OCI-LY3 (cell line): Measurements from ENCODE around the gene CYFIP2.

ENCODE experiments used
- H2AFZ ChIP-seq: fragments of 200-600, 300-600 bp; shearing (Covaris generic); 2 replicates; pipeline ENCODE4 v1.6.0; 2014; ENCODE audit warnings: antibody characterized with exemption, low read depth, low read length
- H3K27ac ChIP-seq: fragments of 200-600, 300-600 bp; sonication (generic); 2 replicates; pipeline ENCODE4 v1.5.1; 2014; ENCODE audit warnings: mild to moderate bottlenecking, low read length, moderate library complexity, mixed read lengths
- H3K27me3 ChIP-seq: fragments of 200-600, 300-600 bp; sonication (generic); 2 replicates; pipeline ENCODE4 v1.6.1; 2014; ENCODE audit warnings: low read depth, low read length, mixed read lengths
- H3K36me3 ChIP-seq: fragments of 200-600, 300-600 bp; sonication (generic); replicated peaks from 2 replicates; pipeline ENCODE3; 2014; ENCODE audit warnings: low read depth, low read length, mixed read lengths
- H3K4me1 ChIP-seq: fragments of 300-600, 200-600 bp; sonication (generic); 2 replicates; pipeline ENCODE4 v1.6.1; 2014; ENCODE audit warnings: low read length, mixed read lengths
- H3K4me2 ChIP-seq: fragments of 200-600, 300-600 bp; sonication (generic); 2 replicates; pipeline ENCODE4 v1.6.1; 2014; ENCODE audit warnings: low read length, mixed read lengths
- H3K4me3 ChIP-seq: fragments of 300-600, 200-600 bp; sonication (generic); 2 replicates; pipeline ENCODE4 v1.5.1; 2014; ENCODE audit warnings: antibody characterized with exemption, mild to moderate bottlenecking, low read length, moderate library complexity
- H3K79me2 ChIP-seq: fragments of 300-600, 200-600 bp; shearing (Covaris generic); 2 replicates; pipeline ENCODE4 v1.6.1; 2014; ENCODE audit warnings: mild to moderate bottlenecking, low read length, mixed read lengths
- H3K9ac ChIP-seq: fragments of 300-600, 200-600 bp; shearing (Covaris generic); 2 replicates; pipeline ENCODE4 v1.6.0; 2014; ENCODE audit warnings: mild to moderate bottlenecking, low read length, moderate library complexity
- H3K9me3 ChIP-seq: fragments of 200-600, 300-600 bp; shearing (Covaris generic); 2 replicates; pipeline ENCODE4 v1.6.1; 2014; ENCODE audit warnings: low read length, mixed read lengths; ENCODE audit not compliant: insufficient read depth
- H4K20me1 ChIP-seq: fragments of 200-600, 300-600 bp; sonication (generic); 2 replicates; pipeline ENCODE4 v1.6.1; 2016; ENCODE audit warnings: low read length, mixed read lengths; ENCODE audit not compliant: insufficient read depth
- EZH2phosphoT487 ChIP-seq: fragments of 200-600 bp; shearing (Covaris generic); IDR thresholded peaks from 2 replicates; pipeline ENCODE4 v1.6.1; 2018; ENCODE audit warnings: antibody characterized with exemption, mixed run types, low read depth
- TF ChIP-seq, protein P1 (sequence below): fragments of 200-600, 300-600 bp; sonication (generic); IDR thresholded peaks from 2 replicates; pipeline ENCODE4 v1.5.1; 2014; ENCODE audit warnings: antibody characterized with exemption, low read length, low read depth

Gene CYFIP2

DNA sequence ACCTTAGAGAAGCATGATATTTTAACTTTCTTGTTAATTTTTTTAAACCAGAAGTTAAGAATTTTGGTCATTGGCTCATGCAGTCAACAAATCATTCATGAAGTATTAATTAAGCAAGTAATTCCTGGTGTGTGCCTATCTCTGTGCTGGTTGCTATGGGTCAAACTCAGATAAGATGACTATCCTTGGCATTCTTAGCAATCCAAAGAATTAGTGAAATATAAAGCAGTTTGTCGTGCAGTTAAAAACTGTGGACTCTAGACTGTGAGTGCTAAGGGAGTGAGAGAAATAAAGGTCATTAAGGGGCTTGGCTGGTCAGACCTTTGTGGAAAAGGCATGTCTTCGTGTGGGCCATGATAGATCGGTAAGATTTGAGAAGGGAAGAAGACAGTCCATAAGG is 4.8 kb downstream of the CYFIP2 start:
- Histone ChIP-seq H3K79me2 (peaks cover 86% of the 10 kb centered on the region), H3K4me2 (no peak overlapping the region), H3K9me3 (peaks cover 10% of the 10 kb centered on the region; the same call in 1 of the 2 replicates), H3K4me1 (peaks cover 54% of the 10 kb centered on the region), H3K27ac (peak overlapping the region; percentile 93), H4K20me1 (peaks cover 4% of the 10 kb centered on the region; the same call in 1 of the 2 replicates), H2AFZ (no peak overlapping the region), H3K36me3 (peaks cover 10% of the 10 kb centered on the region), H3K4me3 (no peak overlapping the region), H3K9ac (no peak overlapping the region), H3K27me3 (no peaks in the 10 kb centered on the region)
- TF ChIP-seq, protein P1, sequence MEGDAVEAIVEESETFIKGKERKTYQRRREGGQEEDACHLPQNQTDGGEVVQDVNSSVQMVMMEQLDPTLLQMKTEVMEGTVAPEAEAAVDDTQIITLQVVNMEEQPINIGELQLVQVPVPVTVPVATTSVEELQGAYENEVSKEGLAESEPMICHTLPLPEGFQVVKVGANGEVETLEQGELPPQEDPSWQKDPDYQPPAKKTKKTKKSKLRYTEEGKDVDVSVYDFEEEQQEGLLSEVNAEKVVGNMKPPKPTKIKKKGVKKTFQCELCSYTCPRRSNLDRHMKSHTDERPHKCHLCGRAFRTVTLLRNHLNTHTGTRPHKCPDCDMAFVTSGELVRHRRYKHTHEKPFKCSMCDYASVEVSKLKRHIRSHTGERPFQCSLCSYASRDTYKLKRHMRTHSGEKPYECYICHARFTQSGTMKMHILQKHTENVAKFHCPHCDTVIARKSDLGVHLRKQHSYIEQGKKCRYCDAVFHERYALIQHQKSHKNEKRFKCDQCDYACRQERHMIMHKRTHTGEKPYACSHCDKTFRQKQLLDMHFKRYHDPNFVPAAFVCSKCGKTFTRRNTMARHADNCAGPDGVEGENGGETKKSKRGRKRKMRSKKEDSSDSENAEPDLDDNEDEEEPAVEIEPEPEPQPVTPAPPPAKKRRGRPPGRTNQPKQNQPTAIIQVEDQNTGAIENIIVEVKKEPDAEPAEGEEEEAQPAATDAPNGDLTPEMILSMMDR: no peak
- TF ChIP-seq EZH2phosphoT487: no peak

DNA sequence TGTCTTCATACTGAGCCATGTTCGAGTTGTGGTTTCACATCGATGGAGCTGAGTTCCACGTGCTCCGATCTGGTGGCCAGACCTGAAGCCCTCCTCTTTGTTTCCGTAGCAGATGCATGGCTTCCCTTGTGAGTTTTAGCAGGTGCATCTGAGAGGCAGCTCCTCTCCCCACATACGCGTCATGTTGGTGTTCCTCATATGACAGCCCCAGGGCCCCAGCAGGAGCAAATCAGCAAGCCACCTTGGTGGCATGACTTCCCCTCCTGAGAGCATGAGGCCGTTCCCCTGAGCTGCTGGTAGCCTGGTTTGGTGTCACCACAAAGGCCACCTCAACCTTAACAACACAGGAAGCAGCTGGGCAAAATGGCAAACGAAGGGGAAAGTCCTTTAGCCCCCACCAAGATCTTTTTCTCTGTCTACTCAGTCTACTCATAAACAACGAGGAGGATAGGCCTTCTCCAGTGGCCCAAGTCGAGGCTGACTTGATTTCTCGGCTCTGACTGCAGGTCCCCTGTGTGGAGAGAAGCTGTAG is 5.9 kb downstream of the CYFIP2 start:
- H3K4me2 ChIP-seq: peak overlapping the region; percentile 57
- H2AFZ ChIP-seq: peak overlapping the region; percentile 41
- H3K36me3 ChIP-seq: peaks cover 10% of the 10 kb centered on the region
- peaks cover 10% of the 10 kb centered on the region; the same call in 1 of the 2 replicates for H3K9me3 ChIP-seq
- H3K9ac ChIP-seq: peak overlapping the region; percentile 68
- TF ChIP-seq EZH2phosphoT487: no peak
- TF ChIP-seq, protein P1: no peak
- H3K79me2 ChIP-seq: peaks cover 91% of the 10 kb centered on the region
- peaks cover 52% of the 10 kb centered on the region for H3K4me1 ChIP-seq
- H4K20me1 ChIP-seq: peaks cover 4% of the 10 kb centered on the region; the same call in 1 of the 2 replicates
- peak overlapping the region; percentile 28 for H3K4me3 ChIP-seq
- H3K27me3 ChIP-seq: no peaks in the 10 kb centered on the region
- H3K27ac ChIP-seq: peak overlapping the region; percentile 93

DNA sequence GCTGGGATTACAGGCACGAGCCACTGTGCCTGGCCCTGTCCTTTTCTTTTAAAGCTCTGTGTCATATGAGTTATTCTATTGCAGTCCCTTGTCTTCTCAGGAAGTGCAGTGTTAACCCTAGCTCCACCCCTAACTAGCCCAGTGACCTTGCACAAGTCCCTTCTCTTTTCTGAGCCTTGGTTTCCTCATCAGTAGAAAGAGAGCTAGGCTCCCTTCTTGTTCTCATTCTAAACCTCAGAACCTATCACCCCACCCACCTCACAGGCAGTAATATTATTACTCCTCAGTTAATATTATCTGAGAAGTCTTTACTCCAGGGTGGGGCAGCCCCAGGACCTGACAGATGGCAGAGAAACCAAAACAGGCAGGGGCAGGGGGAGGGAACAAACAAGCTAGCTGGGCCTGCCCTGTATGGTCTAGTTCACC is 7.2 kb downstream of the CYFIP2 start:
- no peaks in the 10 kb centered on the region for H4K20me1 ChIP-seq
- H3K79me2 ChIP-seq: peaks cover 87% of the 10 kb centered on the region
- H2AFZ ChIP-seq: no peak overlapping the region
- TF ChIP-seq EZH2phosphoT487: no peak
- TF ChIP-seq, protein P1: no peak
- peak overlapping the region; percentile 68 for H3K9ac ChIP-seq
- peak overlapping the region; percentile 93 for H3K27ac ChIP-seq
- H3K27me3 ChIP-seq: no peaks in the 10 kb centered on the region
- H3K4me1 ChIP-seq: peaks cover 44% of the 10 kb centered on the region
- H3K9me3 ChIP-seq: peaks cover 10% of the 10 kb centered on the region; the same call in 1 of the 2 replicates
- H3K4me2 ChIP-seq: peak overlapping the region; percentile 57
- H3K36me3 ChIP-seq: peaks cover 2% of the 10 kb centered on the region
- H3K4me3 ChIP-seq: peak overlapping the region; percentile 28

DNA sequence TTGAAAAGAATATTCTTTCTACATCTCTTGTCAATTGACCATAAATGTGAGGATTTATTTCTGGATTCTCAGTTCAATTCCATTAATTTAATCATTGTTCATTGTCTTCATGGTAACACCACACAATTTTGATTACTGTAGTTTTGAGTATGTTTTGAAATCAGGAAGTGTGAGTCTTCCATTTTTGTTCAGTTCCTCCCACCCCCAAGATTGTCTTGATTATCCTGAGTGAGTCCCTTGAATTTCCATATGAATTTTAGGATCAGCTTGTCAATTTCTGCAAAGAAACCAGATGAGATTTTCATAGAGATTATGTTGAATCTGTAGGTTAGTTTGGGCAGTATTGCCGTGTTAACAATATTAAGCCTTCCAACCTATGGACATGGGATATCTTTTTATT is 9.5 kb downstream of the CYFIP2 start:
- Histone ChIP-seq H3K4me2 (no peak overlapping the region), H3K79me2 (peaks cover 88% of the 10 kb centered on the region), H3K27ac (no peak overlapping the region), H4K20me1 (peaks cover 4% of the 10 kb centered on the region; the same call in 1 of the 2 replicates), H3K27me3 (no peaks in the 10 kb centered on the region), H3K4me1 (peaks cover 49% of the 10 kb centered on the region), H3K4me3 (no peak overlapping the region), H2AFZ (no peak overlapping the region), H3K36me3 (no peaks in the 10 kb centered on the region), H3K9me3 (peaks cover 10% of the 10 kb centered on the region; the same call in 1 of the 2 replicates), H3K9ac (no peak overlapping the region)
- TF ChIP-seq, protein P1: no peak
- TF ChIP-seq EZH2phosphoT487: no peak
